Lung (tissue), 16 donors: ENCODE data around the gene FTSJ3. TPM values are rescaled to one million over a fixed set of nuclear protein-coding genes. Genes with fewer than 3 reads are reported as not detected.
A peak's percentile ranks its signal among the peaks of the same experiment; 100 is the strongest.
"Not testable (repeated sequence)": the region's sequence is repeated elsewhere in the genome, so short reads cannot be mapped to it uniquely, and the experiment has no call there.

Experiments
- ATAC-seq: fragments of 200-7000 bp; cut with Tn5 transposase; one replicate; pipeline ENCODE4 v1.9.1; 2020; ENCODE audit warnings: moderate number of reproducible peaks; ENCODE audit not compliant: insufficient read depth, low FRiP score
- DNase-seq, 3 donors: peaks; one replicate each; pipeline ENCODE4 v3.0.0-alpha.2; 2013 to 2017
- H3K27ac ChIP-seq, 2 donors: one replicate each; pipeline ENCODE4 v1.5.1; 2013; ENCODE audit warnings: mild to moderate bottlenecking in 2 of 2, moderate library complexity in 2 of 2, control low read depth in 1 of 2, inconsistent platforms in 1 of 2, low read depth in 1 of 2, low read length in 1 of 2
- H3K27me3 ChIP-seq, 3 donors: one replicate each; pipeline ENCODE4 v1.5.1; 2013; ENCODE audit warnings: low read length in 2 of 3; ENCODE audit not compliant: control insufficient read depth in 3 of 3, insufficient read depth in 3 of 3
- H3K36me3 ChIP-seq, 4 donors: one replicate each; pipeline ENCODE4 v1.5.1; 2013; ENCODE audit warnings: low read length in 4 of 4, mild to moderate bottlenecking in 1 of 4, moderate library complexity in 1 of 4; ENCODE audit not compliant: control insufficient read depth in 4 of 4, insufficient read depth in 4 of 4
- H3K4me1 ChIP-seq, 5 donors: one replicate each; pipeline ENCODE4 v1.5.1; 2013; ENCODE audit warnings: low read length in 5 of 5, mild to moderate bottlenecking in 2 of 5, moderate library complexity in 1 of 5; ENCODE audit not compliant: control insufficient read depth in 5 of 5, insufficient read depth in 5 of 5
- H3K4me3 ChIP-seq: one replicate; pipeline ENCODE4 v1.5.1; 2013; ENCODE audit warnings: mild to moderate bottlenecking, control low read depth, moderate library complexity
- H3K9ac ChIP-seq, 2 donors: one replicate each; pipeline ENCODE4 v1.5.1; 2013; ENCODE audit warnings: low read length in 2 of 2, control low read depth in 1 of 2; ENCODE audit not compliant: insufficient read depth in 1 of 2
- H3K9me3 ChIP-seq, 4 donors: one replicate each; pipeline ENCODE4 v1.5.1; 2013; ENCODE audit warnings: low read length in 3 of 4, mild to moderate bottlenecking in 1 of 4, moderate library complexity in 1 of 4; ENCODE audit not compliant: control insufficient read depth in 4 of 4, insufficient read depth in 3 of 4
- CTCF ChIP-seq: IDR thresholded peaks from 2 replicates; pipeline ENCODE4 v1.5.1; 2012; ENCODE audit warnings: mild to moderate bottlenecking; ENCODE audit errors: control extremely low read depth, extremely low read depth
- WGBS, 2 donors: extraction: QIAGEN DNeasy Blood & Tissue Kit; methylation state at CpG; one replicate each; pipeline ENCODE4 v1.1.7; 2013; 5-methylcytosine and 5-hydroxymethylcytosine counted together
- long read RNA-seq, 5 donors: transcript quantifications; one replicate each; lab custom pipeline, GENCODE V29; 2026
- polyA plus RNA-seq, 2 donors: library from polyadenylated mRNA; stranded (reverse); fragments of 200-250 nt; gene quantifications; one replicate each; pipeline ENCODE4 v1.2.1, GENCODE V29; 2013
- total RNA-seq, 2 donors: library from RNA; depleted of rRNA in 1 of 2; stranded (reverse); fragments of >200 nt in 1 of 2; gene quantifications; one replicate each; pipeline ENCODE4 v1.2.1, GENCODE V29; 2014 to 2021
- donor health status: control.
- donor health status: control.
- donor health status: Bipolar disorder and iron deficiency.
- donor health status: healthy.
- donor health status: DM: yes; HTN: yes; CAD: no.

Gene FTSJ3
- total RNA-seq (10 to 100 TPM; 29.2 to 39.8 TPM), polyA plus RNA-seq (10 to 100 TPM; 15.4 to 30.0 TPM)
- long read RNA-seq, donor 1, partial matches to known transcripts = 23 of 28 reads
- long read RNA-seq, donor 1, other reads (novel, unspliced or antisense) = 0 of 28 reads
- long read RNA-seq, donor 2, partial matches to known transcripts = 16 of 17 reads
- long read RNA-seq, donor 2, other reads (novel, unspliced or antisense) = 0 of 17 reads
- long read RNA-seq, donor 3, partial matches to known transcripts = 27 of 31 reads
- long read RNA-seq, donor 3, other reads (novel, unspliced or antisense) = 0 of 31 reads
- long read RNA-seq, donor 4, partial matches to known transcripts = 19 of 19 reads
- long read RNA-seq, donor 4, other reads (novel, unspliced or antisense) = 0 of 19 reads
- long read RNA-seq, donor 5, partial matches to known transcripts = 56 of 57 reads
- long read RNA-seq, donor 5, other reads (novel, unspliced or antisense) = 0 of 57 reads

- ATAC-seq (peak; percentile 96), DNase-seq (peak; percentile 94 to 98 (median 98))
- Histone ChIP-seq H3K27ac (peak within 1 kb of the TSS; percentile 86 to 92), H3K4me1 (peaks cover 0 to 20% (median 7%) of the 10 kb centered on the region in 5 donors), H3K9me3 (no peaks in the 10 kb centered on the region), H3K27me3 (no peaks in the 10 kb centered on the region), H3K4me3 (peak within 1 kb of the TSS; percentile 92), H3K36me3 (peaks cover 44 to 58% (median 50%) of the 10 kb centered on the region in 4 donors), H3K9ac (peak within 1 kb of the TSS; percentile 49 to 88)
- 0% methylated on average over 53 to 58 of the region's 58 CpGs for WGBS, 2 donors
- TF ChIP-seq CTCF = peak; percentile 32
Measured at GRCh38 chr17:63827002-63827800, at the start of gene FTSJ3, which contains the start of gene PSMC5. FTSJ3 (minus strand) TSS chr17:63827663; CDS start chr17:63826902, 761 bp downstream. PSMC5 (plus strand) TSS chr17:63827431; CDS start chr17:63827491, 60 bp downstream.

- H3K4me3 ChIP-seq, DNase-seq, H3K27ac ChIP-seq, ATAC-seq, H3K4me1 ChIP-seq, H3K36me3 ChIP-seq, H3K9me3 ChIP-seq, H3K9ac ChIP-seq, H3K27me3 ChIP-seq: not testable (repeated sequence)
- 88% methylated on average over 6 of the region's 6 CpGs for WGBS, 2 donors
Measured at GRCh38 chr17:63874693-63875092, 47.2 kb upstream of the FTSJ3 start.

GRCh38 chr17:63874061-63874626 lies 46.7 kb upstream of the FTSJ3 start:
- WGBS, 2 donors = 80 to 93% methylated on average over 5 to 6 of the region's 8 CpGs
- H3K27me3 ChIP-seq = not testable (repeated sequence)

DNA sequence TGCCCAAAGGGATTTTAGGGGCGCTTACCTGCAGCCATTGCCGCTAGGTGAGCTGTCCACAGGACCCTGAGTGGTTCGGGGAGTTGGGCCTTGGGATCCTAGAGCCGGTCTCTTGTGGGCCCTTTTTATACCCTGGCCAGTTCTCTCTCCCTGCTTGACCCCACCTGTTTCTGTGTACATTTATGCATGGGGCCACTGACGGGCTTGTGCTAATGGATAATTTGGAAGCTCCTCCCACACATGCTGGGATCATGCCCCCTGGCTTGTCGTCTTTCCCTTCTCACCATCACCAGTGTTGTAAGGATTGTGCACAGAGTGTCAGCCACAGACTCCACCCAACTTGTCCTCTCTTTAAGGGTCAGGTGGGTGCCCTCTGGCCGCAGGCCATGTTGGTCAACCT lies 46.1 kb upstream of the FTSJ3 start, which contains the start of gene CSH2:
Gene CSH2, minus strand, starts transcription at position 101 of the 400 bp plus-strand sequence. Its CDS starts 63 bp downstream, at position 38.
- ATAC-seq, H3K27ac ChIP-seq, H3K27me3 ChIP-seq, H3K4me3 ChIP-seq, H3K4me1 ChIP-seq, DNase-seq, H3K9me3 ChIP-seq, H3K36me3 ChIP-seq, H3K9ac ChIP-seq: not testable (repeated sequence)
- 85 to 94% methylated on average over 7 of the region's 7 CpGs for WGBS, 2 donors

More at GRCh38 chr17:63874061-63874626, 46.7 kb upstream of the FTSJ3 start:
- not testable (repeated sequence) for H3K36me3 ChIP-seq, H3K27ac ChIP-seq, H3K4me3 ChIP-seq, H3K9me3 ChIP-seq, H3K9ac ChIP-seq, DNase-seq, H3K4me1 ChIP-seq, ATAC-seq

GRCh38 chr17:63871646-63872365 lies 44.3 kb upstream of the FTSJ3 start:
- H3K27ac ChIP-seq, DNase-seq, H3K27me3 ChIP-seq, H3K4me3 ChIP-seq, ATAC-seq, H3K36me3 ChIP-seq, H3K9ac ChIP-seq, H3K9me3 ChIP-seq, H3K4me1 ChIP-seq: not testable (repeated sequence)
- 95 to 96% methylated on average over 11 to 14 of the region's 15 CpGs for WGBS, 2 donors

- H3K4me3 ChIP-seq, H3K9me3 ChIP-seq: not testable (repeated sequence)
- 84 to 89% methylated on average over 4 of the region's 4 CpGs for WGBS, 2 donors
Measured at GRCh38 chr17:63870292-63870665, 42.8 kb upstream of the FTSJ3 start.

More at GRCh38 chr17:63870292-63870665, 42.8 kb upstream of the FTSJ3 start:
- DNase-seq, ATAC-seq, H3K27me3 ChIP-seq, H3K9ac ChIP-seq, H3K4me1 ChIP-seq, H3K27ac ChIP-seq, H3K36me3 ChIP-seq: not testable (repeated sequence)
